SK-N-SH treated with all-trans-retinoic acid at 6 μM for 48 hours (cell line): Measurements from ENCODE around the gene TALDO1.
A peak's percentile ranks its signal among the peaks of the same experiment; 100 is the strongest.

Experiments
- ATAC-seq: fragments of 200-7000 bp; cut with Tn5 transposase; 3 replicates; pipeline ENCODE4 v1.9.1; 2020; ENCODE audit warnings: mild to moderate bottlenecking, moderate library complexity
- ARNTL ChIP-seq: fragments of 450-650 bp; formaldehyde crosslinking; IDR thresholded peaks from 2 replicates; pipeline ENCODE4 v1.5.0; 2020; ENCODE audit warnings: low read depth, mild to moderate bottlenecking, moderate library complexity, borderline replicate concordance
- CSDC2 ChIP-seq: fragments of 250-450 bp; sonication (Bioruptor Pico); IDR thresholded peaks from 2 replicates; pipeline ENCODE4 v1.5.0; 2020; ENCODE audit warnings: mild to moderate bottlenecking, moderate library complexity
- ESRRG ChIP-seq: fragments of 250-450 bp; sonication (Bioruptor Pico); IDR thresholded peaks from 2 replicates; pipeline ENCODE4 v1.6.1; 2021; ENCODE audit warnings: mild to moderate bottlenecking
- GLIS3 ChIP-seq: fragments of 250-450 bp; sonication (Bioruptor Pico); IDR thresholded peaks from 2 replicates; pipeline ENCODE4 v1.5.0; 2020; ENCODE audit warnings: mild to moderate bottlenecking, moderate library complexity
- ISL1 ChIP-seq: fragments of 250-450 bp; sonication (Bioruptor Pico); IDR thresholded peaks from 2 replicates; pipeline ENCODE4 v2.1.2; 2022; ENCODE audit warnings: mild to moderate bottlenecking, moderate library complexity
- OSR1 ChIP-seq: fragments of 250-450 bp; sonication (Bioruptor Pico); IDR thresholded peaks from 2 replicates; pipeline ENCODE4 v1.8.0; 2022; ENCODE audit warnings: moderate library complexity, mild to moderate bottlenecking, inconsistent platforms
- PPARA ChIP-seq: fragments of 250-450 bp; sonication (Bioruptor Pico); IDR thresholded peaks from 2 replicates; pipeline ENCODE4 v1.5.0; 2020; ENCODE audit warnings: mild to moderate bottlenecking, borderline replicate concordance
- RARB ChIP-seq: fragments of 250-450 bp; sonication (Bioruptor Pico); IDR thresholded peaks from 2 replicates; pipeline ENCODE4 v1.8.0; 2021; ENCODE audit warnings: mild to moderate bottlenecking, moderate library complexity
- TCF4 ChIP-seq: fragments of 250-450 bp; sonication (Bioruptor Pico); IDR thresholded peaks from 2 replicates; pipeline ENCODE4 v1.8.0; 2021; ENCODE audit warnings: mild to moderate bottlenecking, moderate library complexity, borderline replicate concordance
- TOX ChIP-seq: fragments of 250-450 bp; sonication (Bioruptor Pico); IDR thresholded peaks from 2 replicates; pipeline ENCODE4 v1.8.0; 2021; ENCODE audit warnings: mild to moderate bottlenecking, moderate library complexity, borderline replicate concordance
- ZC3H10 ChIP-seq: fragments of 250-450 bp; sonication (Bioruptor Pico); IDR thresholded peaks from 2 replicates; pipeline ENCODE4 v1.5.1; 2021; ENCODE audit warnings: mild to moderate bottlenecking, moderate library complexity
- ZFP3 ChIP-seq: fragments of 250-450 bp; sonication (Bioruptor Pico); IDR thresholded peaks from 2 replicates; pipeline ENCODE4 v1.5.0; 2020; ENCODE audit warnings: mild to moderate bottlenecking, moderate library complexity
- ZFP30 ChIP-seq: fragments of 450-650 bp; formaldehyde crosslinking; IDR thresholded peaks from 2 replicates; pipeline ENCODE4 v1.5.0; 2022; ENCODE audit warnings: mild to moderate bottlenecking, moderate library complexity
- ZNF565 ChIP-seq: fragments of 450-650 bp; formaldehyde crosslinking; conservative IDR thresholded peaks from 2 replicates; pipeline ENCODE4 v1.5.0; 2020; ENCODE audit warnings: low read depth, mild to moderate bottlenecking, moderate library complexity
- ZNF70 ChIP-seq: fragments of 450-650 bp; formaldehyde crosslinking; IDR thresholded peaks from 2 replicates; pipeline ENCODE4 v1.5.0; 2020; ENCODE audit warnings: mild to moderate bottlenecking, moderate library complexity
- ZNF8 ChIP-seq: fragments of 450-650 bp; formaldehyde crosslinking; IDR thresholded peaks from 2 replicates; pipeline ENCODE4 v1.5.0; 2020; ENCODE audit warnings: mild to moderate bottlenecking, moderate library complexity
- TF ChIP-seq, protein P1 (sequence below): fragments of 250-450 bp; sonication (Bioruptor Pico); IDR thresholded peaks from 2 replicates; pipeline ENCODE4 v1.8.0; 2020; ENCODE audit warnings: mild to moderate bottlenecking, moderate library complexity, borderline replicate concordance
- TF ChIP-seq, protein P2 (sequence below): fragments of 250-450 bp; sonication (Bioruptor Pico); IDR thresholded peaks from 2 replicates; pipeline ENCODE4 v1.8.0; 2021; ENCODE audit warnings: low read depth, mild to moderate bottlenecking, moderate library complexity, borderline replicate concordance
- TF ChIP-seq, protein P3 (sequence below): fragments of 250-450 bp; sonication (Bioruptor Pico); IDR thresholded peaks from 2 replicates; pipeline ENCODE4 v1.5.1; 2020; ENCODE audit warnings: low read depth, mild to moderate bottlenecking, moderate library complexity
- TF ChIP-seq, protein P4 (sequence below): fragments of 250-450 bp; sonication (Bioruptor Pico); IDR thresholded peaks from 2 replicates; pipeline ENCODE4 v1.5.0; 2020; ENCODE audit warnings: mild to moderate bottlenecking, moderate library complexity
- TF ChIP-seq, protein P5 (sequence below): fragments of 250-450 bp; sonication (Bioruptor Pico); IDR thresholded peaks from 2 replicates; pipeline ENCODE4 v1.5.1; 2021; ENCODE audit warnings: mild to moderate bottlenecking, moderate library complexity

The TALDO1 gene

DNA sequence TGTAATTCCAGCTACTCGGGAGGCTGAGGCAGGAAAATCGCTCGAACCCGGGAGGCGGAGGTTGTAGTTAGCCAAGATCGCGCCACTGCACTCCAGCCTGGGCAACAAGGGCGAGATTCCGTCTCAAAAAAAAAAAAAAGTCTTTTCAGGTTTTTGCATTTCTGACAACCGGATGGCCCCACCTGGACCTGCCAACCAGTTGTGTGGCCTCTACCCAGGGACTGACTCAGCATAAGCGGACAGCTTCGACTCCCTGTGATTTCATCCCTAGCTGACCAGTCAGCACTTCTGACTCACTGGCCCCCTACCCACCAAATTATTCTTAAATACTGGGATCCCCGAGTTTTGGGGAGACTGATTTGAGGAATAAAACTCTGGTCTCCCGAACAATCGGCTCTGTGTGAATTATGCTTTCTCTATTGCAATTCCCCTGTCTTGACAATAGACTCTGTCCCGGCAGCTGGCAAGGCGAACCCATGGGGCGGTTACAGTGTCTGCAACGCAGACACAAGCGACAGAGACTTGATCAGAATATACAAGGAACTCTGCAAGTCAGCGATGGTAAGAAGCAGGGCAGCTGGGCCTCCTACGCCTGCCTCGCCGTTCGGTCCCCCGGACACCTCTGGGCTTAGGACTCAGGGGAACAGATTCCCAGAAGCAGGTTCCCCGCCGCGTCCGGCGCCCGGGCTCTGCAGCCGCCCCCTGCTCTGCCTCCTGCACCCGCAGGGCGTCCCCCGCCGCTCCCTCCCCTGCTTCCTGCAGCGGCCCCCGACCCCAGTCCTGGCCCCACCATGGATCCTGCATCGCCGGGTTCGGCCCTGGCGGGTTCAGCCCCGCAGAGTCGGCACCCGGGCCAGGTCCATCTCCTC is 741 bp upstream of the TALDO1 start:
- peak; percentile 59 for ATAC-seq
- TF ChIP-seq ESRRG (CRISPR knock-in tag), result no peak
- no peak for TF ChIP-seq ZNF8
- TF ChIP-seq, protein P1, sequence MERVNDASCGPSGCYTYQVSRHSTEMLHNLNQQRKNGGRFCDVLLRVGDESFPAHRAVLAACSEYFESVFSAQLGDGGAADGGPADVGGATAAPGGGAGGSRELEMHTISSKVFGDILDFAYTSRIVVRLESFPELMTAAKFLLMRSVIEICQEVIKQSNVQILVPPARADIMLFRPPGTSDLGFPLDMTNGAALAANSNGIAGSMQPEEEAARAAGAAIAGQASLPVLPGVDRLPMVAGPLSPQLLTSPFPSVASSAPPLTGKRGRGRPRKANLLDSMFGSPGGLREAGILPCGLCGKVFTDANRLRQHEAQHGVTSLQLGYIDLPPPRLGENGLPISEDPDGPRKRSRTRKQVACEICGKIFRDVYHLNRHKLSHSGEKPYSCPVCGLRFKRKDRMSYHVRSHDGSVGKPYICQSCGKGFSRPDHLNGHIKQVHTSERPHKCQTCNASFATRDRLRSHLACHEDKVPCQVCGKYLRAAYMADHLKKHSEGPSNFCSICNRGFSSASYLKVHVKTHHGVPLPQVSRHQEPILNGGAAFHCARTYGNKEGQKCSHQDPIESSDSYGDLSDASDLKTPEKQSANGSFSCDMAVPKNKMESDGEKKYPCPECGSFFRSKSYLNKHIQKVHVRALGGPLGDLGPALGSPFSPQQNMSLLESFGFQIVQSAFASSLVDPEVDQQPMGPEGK (CRISPR knock-in tag), result no peak
- TF ChIP-seq TOX, result no peak
- TF ChIP-seq ISL1, result no peak
- TF ChIP-seq, protein P2, sequence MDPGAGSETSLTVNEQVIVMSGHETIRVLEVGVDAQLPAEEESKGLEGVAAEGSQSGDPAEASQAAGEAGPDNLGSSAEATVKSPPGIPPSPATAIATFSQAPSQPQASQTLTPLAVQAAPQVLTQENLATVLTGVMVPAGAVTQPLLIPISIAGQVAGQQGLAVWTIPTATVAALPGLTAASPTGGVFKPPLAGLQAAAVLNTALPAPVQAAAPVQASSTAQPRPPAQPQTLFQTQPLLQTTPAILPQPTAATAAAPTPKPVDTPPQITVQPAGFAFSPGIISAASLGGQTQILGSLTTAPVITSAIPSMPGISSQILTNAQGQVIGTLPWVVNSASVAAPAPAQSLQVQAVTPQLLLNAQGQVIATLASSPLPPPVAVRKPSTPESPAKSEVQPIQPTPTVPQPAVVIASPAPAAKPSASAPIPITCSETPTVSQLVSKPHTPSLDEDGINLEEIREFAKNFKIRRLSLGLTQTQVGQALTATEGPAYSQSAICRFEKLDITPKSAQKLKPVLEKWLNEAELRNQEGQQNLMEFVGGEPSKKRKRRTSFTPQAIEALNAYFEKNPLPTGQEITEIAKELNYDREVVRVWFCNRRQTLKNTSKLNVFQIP (CRISPR knock-in tag), result no peak
- TF ChIP-seq, protein P3, sequence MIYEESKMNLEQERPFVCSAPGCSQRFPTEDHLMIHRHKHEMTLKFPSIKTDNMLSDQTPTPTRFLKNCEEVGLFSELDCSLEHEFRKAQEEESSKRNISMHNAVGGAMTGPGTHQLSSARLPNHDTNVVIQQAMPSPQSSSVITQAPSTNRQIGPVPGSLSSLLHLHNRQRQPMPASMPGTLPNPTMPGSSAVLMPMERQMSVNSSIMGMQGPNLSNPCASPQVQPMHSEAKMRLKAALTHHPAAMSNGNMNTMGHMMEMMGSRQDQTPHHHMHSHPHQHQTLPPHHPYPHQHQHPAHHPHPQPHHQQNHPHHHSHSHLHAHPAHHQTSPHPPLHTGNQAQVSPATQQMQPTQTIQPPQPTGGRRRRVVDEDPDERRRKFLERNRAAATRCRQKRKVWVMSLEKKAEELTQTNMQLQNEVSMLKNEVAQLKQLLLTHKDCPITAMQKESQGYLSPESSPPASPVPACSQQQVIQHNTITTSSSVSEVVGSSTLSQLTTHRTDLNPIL (CRISPR knock-in tag), result no peak
- no peak for TF ChIP-seq GLIS3
- TF ChIP-seq OSR1 (CRISPR knock-in tag), result no peak
- no peak for TF ChIP-seq ZFP30 (CRISPR knock-in tag)
- TF ChIP-seq, protein P4, sequence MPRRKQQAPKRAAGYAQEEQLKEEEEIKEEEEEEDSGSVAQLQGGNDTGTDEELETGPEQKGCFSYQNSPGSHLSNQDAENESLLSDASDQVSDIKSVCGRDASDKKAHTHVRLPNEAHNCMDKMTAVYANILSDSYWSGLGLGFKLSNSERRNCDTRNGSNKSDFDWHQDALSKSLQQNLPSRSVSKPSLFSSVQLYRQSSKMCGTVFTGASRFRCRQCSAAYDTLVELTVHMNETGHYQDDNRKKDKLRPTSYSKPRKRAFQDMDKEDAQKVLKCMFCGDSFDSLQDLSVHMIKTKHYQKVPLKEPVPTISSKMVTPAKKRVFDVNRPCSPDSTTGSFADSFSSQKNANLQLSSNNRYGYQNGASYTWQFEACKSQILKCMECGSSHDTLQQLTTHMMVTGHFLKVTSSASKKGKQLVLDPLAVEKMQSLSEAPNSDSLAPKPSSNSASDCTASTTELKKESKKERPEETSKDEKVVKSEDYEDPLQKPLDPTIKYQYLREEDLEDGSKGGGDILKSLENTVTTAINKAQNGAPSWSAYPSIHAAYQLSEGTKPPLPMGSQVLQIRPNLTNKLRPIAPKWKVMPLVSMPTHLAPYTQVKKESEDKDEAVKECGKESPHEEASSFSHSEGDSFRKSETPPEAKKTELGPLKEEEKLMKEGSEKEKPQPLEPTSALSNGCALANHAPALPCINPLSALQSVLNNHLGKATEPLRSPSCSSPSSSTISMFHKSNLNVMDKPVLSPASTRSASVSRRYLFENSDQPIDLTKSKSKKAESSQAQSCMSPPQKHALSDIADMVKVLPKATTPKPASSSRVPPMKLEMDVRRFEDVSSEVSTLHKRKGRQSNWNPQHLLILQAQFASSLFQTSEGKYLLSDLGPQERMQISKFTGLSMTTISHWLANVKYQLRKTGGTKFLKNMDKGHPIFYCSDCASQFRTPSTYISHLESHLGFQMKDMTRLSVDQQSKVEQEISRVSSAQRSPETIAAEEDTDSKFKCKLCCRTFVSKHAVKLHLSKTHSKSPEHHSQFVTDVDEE (CRISPR knock-in tag), result no peak
- TF ChIP-seq ARNTL (CRISPR knock-in tag), result no peak
- TF ChIP-seq ZNF565 (CRISPR knock-in tag), result no peak
- TF ChIP-seq TCF4 (CRISPR knock-in tag), result no peak
- no peak for TF ChIP-seq CSDC2 (CRISPR knock-in tag)
- TF ChIP-seq, protein P5, sequence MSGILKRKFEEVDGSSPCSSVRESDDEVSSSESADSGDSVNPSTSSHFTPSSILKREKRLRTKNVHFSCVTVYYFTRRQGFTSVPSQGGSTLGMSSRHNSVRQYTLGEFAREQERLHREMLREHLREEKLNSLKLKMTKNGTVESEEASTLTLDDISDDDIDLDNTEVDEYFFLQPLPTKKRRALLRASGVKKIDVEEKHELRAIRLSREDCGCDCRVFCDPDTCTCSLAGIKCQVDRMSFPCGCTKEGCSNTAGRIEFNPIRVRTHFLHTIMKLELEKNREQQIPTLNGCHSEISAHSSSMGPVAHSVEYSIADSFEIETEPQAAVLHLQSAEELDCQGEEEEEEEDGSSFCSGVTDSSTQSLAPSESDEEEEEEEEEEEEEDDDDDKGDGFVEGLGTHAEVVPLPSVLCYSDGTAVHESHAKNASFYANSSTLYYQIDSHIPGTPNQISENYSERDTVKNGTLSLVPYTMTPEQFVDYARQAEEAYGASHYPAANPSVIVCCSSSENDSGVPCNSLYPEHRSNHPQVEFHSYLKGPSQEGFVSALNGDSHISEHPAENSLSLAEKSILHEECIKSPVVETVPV, result no peak
- no peak for TF ChIP-seq ZC3H10

DNA sequence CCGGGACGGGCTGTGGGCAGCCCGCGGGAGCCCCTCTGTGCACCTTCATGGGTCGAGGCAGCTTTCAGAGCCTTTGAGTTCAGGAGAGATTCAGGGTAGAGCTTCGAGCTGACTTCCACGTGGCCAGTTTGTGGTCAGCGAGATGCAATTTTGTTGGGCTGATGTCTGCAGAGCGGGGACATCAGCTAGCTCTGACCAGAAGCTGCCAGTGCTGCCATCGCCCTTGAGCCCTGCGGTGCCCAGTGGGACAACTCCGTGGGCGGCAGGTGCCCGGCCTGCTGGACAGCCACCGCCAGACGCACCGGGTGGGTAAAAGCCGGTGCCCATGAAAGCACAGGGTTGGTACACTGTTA is 719 bp downstream of the TALDO1 start:
- peak; percentile 18 for ATAC-seq
- TF ChIP-seq GLIS3 (no peak), PPARA (CRISPR knock-in tag) (no peak)

DNA sequence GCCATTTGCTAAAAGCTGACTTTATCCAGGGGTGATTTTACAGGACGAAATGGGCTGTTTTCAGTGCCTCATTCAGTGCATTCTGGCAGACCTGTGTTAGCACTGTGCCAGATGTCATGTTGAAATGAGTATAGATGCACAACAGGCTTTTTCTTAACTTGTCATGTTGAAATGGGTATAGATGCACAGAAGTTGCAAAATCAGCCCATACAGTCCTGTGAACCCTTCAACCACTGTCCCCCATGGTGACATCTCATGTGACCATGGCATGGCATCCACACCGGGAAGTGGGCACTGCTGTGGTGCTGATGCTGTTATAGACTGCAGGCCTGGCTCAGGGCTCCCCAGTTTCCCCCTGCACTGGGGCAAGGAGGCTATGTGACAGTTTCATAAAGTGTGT is 2.5 kb downstream of the TALDO1 start:
- no peak for ATAC-seq
- no peak for TF ChIP-seq PPARA (CRISPR knock-in tag)
- TF ChIP-seq, protein P4 (CRISPR knock-in tag), result no peak
- TF ChIP-seq, protein P2 (CRISPR knock-in tag), result no peak
- TF ChIP-seq ARNTL (CRISPR knock-in tag), result no peak
- no peak for TF ChIP-seq ZNF70 (CRISPR knock-in tag)
- no peak for TF ChIP-seq ISL1
- TF ChIP-seq ZNF8, result no peak
- TF ChIP-seq ZFP3, result no peak
- no peak for TF ChIP-seq ZNF565 (CRISPR knock-in tag)
- TF ChIP-seq ZFP30 (CRISPR knock-in tag), result no peak
- TF ChIP-seq, protein P3 (CRISPR knock-in tag), result no peak
- TF ChIP-seq TCF4 (CRISPR knock-in tag), result no peak
- no peak for TF ChIP-seq ZC3H10
- TF ChIP-seq CSDC2 (CRISPR knock-in tag), result no peak
- no peak for TF ChIP-seq RARB
- no peak for TF ChIP-seq ESRRG (CRISPR knock-in tag)
